Neuronal stem cell (in vitro differentiated cells): ENCODE results near the gene TTBK1.

Source experiments
- DNase-seq: peaks from one replicate; pipeline ENCODE4 v3.0.0-alpha.2; 2013; ENCODE audit warnings: low spot score
- H2AFZ ChIP-seq: one replicate; pipeline ENCODE4 v1.6.1; 2013; ENCODE audit warnings: mild to moderate bottlenecking, low read length, inconsistent platforms
- H2AK5ac ChIP-seq: 2 replicates; pipeline ENCODE4 v1.6.1; 2013; ENCODE audit warnings: low read depth, mild to moderate bottlenecking, inconsistent platforms, low read length, moderate library complexity, mixed read lengths
- H2BK120ac ChIP-seq: 2 replicates; pipeline ENCODE4 v1.6.1; 2013; ENCODE audit warnings: low read depth, mild to moderate bottlenecking, inconsistent platforms, low read length, moderate library complexity, mixed read lengths
- H2BK12ac ChIP-seq: one replicate; pipeline ENCODE4 v1.6.1; 2013; ENCODE audit warnings: low read length, inconsistent platforms
- H2BK15ac ChIP-seq: 2 replicates; pipeline ENCODE4 v1.6.1; 2013; ENCODE audit warnings: mild to moderate bottlenecking, low read length, inconsistent platforms, mixed read lengths
- H2BK5ac ChIP-seq: one replicate; pipeline ENCODE4 v1.6.1; 2013; ENCODE audit warnings: inconsistent platforms, mild to moderate bottlenecking, low read length, moderate library complexity
- H3K14ac ChIP-seq: one replicate; pipeline ENCODE4 v1.6.1; 2013; ENCODE audit warnings: low read length, inconsistent platforms
- H3K18ac ChIP-seq: 2 replicates; pipeline ENCODE4 v1.6.1; 2013; ENCODE audit warnings: low read length, inconsistent platforms
- H3K23ac ChIP-seq: 2 replicates; pipeline ENCODE4 v1.6.1; 2013; ENCODE audit warnings: low read depth, mild to moderate bottlenecking, mixed read lengths, low read length, inconsistent platforms; ENCODE audit not compliant: poor library complexity
- H3K27ac ChIP-seq: replicated peaks from 3 replicates; pipeline ENCODE4 v1.5.1; 2013; ENCODE audit warnings: low read length, inconsistent platforms
- H3K27me3 ChIP-seq, 3 experiments: 2 replicates each; pipeline ENCODE4 v1.6.1; 2013; ENCODE audit warnings: low read length in 3 of 3, mild to moderate bottlenecking in 2 of 3, inconsistent platforms in 1 of 3, low read depth in 1 of 3, mixed read lengths in 1 of 3, moderate library complexity in 1 of 3; ENCODE audit not compliant: control insufficient read depth in 3 of 3, insufficient read depth in 3 of 3
- H3K36me3 ChIP-seq, 2 donors: replicated peaks in 1 of 2; 2 replicates each; pipeline ENCODE4 v1.6.1; 2013; ENCODE audit warnings: low read length in 2 of 2; ENCODE audit not compliant: control insufficient read depth in 2 of 2, insufficient read depth in 2 of 2
- H3K4ac ChIP-seq: 2 replicates; pipeline ENCODE4 v1.6.1; 2013; ENCODE audit warnings: inconsistent platforms, mild to moderate bottlenecking, low read length, moderate library complexity
- H3K4me1 ChIP-seq, 2 donors: 1 replicate in 1 of 2; 2 replicates in 1 of 2; pipeline ENCODE4 v1.6.1; 2013; ENCODE audit warnings: low read length in 2 of 2, low read depth in 1 of 2; ENCODE audit not compliant: control insufficient read depth in 2 of 2, insufficient read depth in 1 of 2
- H3K4me2 ChIP-seq: one replicate; pipeline ENCODE4 v1.6.1; 2013; ENCODE audit warnings: mild to moderate bottlenecking, low read length, inconsistent platforms; ENCODE audit not compliant: insufficient read depth, poor library complexity, severe bottlenecking
- H3K4me3 ChIP-seq, 2 donors: 2 replicates each; pipeline ENCODE4 v1.5.1; 2013; ENCODE audit warnings: low read length in 2 of 2, mild to moderate bottlenecking in 2 of 2, inconsistent platforms in 1 of 2, moderate library complexity in 1 of 2
- H3K79me1 ChIP-seq: one replicate; pipeline ENCODE4 v1.6.1; 2013; ENCODE audit warnings: low read depth, mild to moderate bottlenecking, inconsistent platforms, low read length, moderate library complexity
- H3K9ac ChIP-seq: one replicate; pipeline ENCODE4 v1.6.1; 2013; ENCODE audit warnings: mild to moderate bottlenecking, low read depth, low read length, inconsistent platforms; ENCODE audit not compliant: poor library complexity
- H3K9me3 ChIP-seq, 2 donors: replicated peaks in 1 of 2; 2 replicates each; pipeline versions ENCODE3 to v1.6.1; 2013; ENCODE audit warnings: low read length in 2 of 2, mild to moderate bottlenecking in 2 of 2, inconsistent platforms in 1 of 2, low read depth in 1 of 2, mixed read lengths in 1 of 2, moderate library complexity in 1 of 2; ENCODE audit not compliant: control insufficient read depth in 2 of 2, insufficient read depth in 1 of 2
- H4K8ac ChIP-seq: one replicate; pipeline ENCODE4 v1.6.1; 2013; ENCODE audit warnings: low read depth, mild to moderate bottlenecking, inconsistent platforms, low read length, moderate library complexity
- H4K91ac ChIP-seq: one replicate; pipeline ENCODE4 v1.6.1; 2013; ENCODE audit warnings: low read length, low read depth, mild to moderate bottlenecking, inconsistent platforms; ENCODE audit not compliant: poor library complexity
- WGBS, 2 donors: extraction: QIAGEN DNeasy Blood & Tissue Kit; methylation state at CpG; one replicate each; pipeline ENCODE4 v1.1.7; 2013; ENCODE audit warnings: missing lambda C conversion rate in 2 of 2, mixed read lengths in 1 of 2; ENCODE audit not compliant: insufficient read length in 2 of 2, insufficient replicate concordance in 1 of 2; ENCODE audit errors: extremely low coverage in 2 of 2; 5-methylcytosine and 5-hydroxymethylcytosine counted together

The TTBK1 gene

GRCh38 chr6:43262780-43263313, 19.6 kb downstream of the TTBK1 start:
- Histone ChIP-seq H3K9me3 (no peaks in the 10 kb centered on the region), H3K4me2 (no peak overlapping the region), H3K23ac (peak overlapping the region; percentile 61), H3K4me3 (no peak overlapping the region), H3K27me3 (no peaks in the 10 kb centered on the region), H3K79me1 (no peaks in the 10 kb centered on the region), H2AFZ (peak overlapping the region; percentile 55), H3K27ac (no peak overlapping the region), H3K4ac (no peak overlapping the region), H2AK5ac (no peak overlapping the region), H4K91ac (no peak overlapping the region), H3K14ac (no peak overlapping the region), H3K4me1 (peaks cover 5 to 7% of the 10 kb centered on the region in 2 donors), H2BK5ac (no peak overlapping the region), H3K36me3 (peaks cover under 1 to 3% of the 10 kb centered on the region in 2 donors), H2BK15ac (peak overlapping the region; percentile 0), H3K9ac (peak overlapping the region; percentile 78), H4K8ac (no peak overlapping the region), H2BK12ac (peak overlapping the region; percentile 34), H3K18ac (no peak overlapping the region), H2BK120ac (no peak overlapping the region)
- DNase-seq, result no peak
- no CpG with 5 or more reads among the region's 39 CpGs for WGBS, 2 donors

GRCh38 chr6:43263314-43264178, 20.3 kb downstream of the TTBK1 start:
- no peak overlapping the region for H2AK5ac ChIP-seq
- H3K27ac ChIP-seq, result no peak overlapping the region
- no peak overlapping the region for H2BK5ac ChIP-seq
- WGBS, 2 donors, result no CpG with 5 or more reads among the region's 12 CpGs
- DNase-seq, result no peak
- H2BK15ac ChIP-seq, result peak overlapping the region; percentile 0
- H4K91ac ChIP-seq, result no peak overlapping the region
- peaks cover 0 to 3% of the 10 kb centered on the region in 2 donors for H3K36me3 ChIP-seq
- H3K4ac ChIP-seq, result no peak overlapping the region
- peak overlapping the region in 1 of 2 donors; percentile 1 for H3K4me3 ChIP-seq
- no peak overlapping the region for H3K14ac ChIP-seq
- H3K4me2 ChIP-seq, result no peak overlapping the region
- no peaks in the 10 kb centered on the region for H3K79me1 ChIP-seq
- H4K8ac ChIP-seq, result no peak overlapping the region
- peak overlapping the region; percentile 55 for H2AFZ ChIP-seq
- H3K27me3 ChIP-seq, result no peaks in the 10 kb centered on the region
- H3K23ac ChIP-seq, result no peak overlapping the region
- H2BK120ac ChIP-seq, result no peak overlapping the region
- peaks cover 5 to 14% of the 10 kb centered on the region in 2 donors for H3K4me1 ChIP-seq
- no peak overlapping the region for H3K18ac ChIP-seq
- H3K9me3 ChIP-seq, result no peaks in the 10 kb centered on the region
- H3K9ac ChIP-seq, result peak overlapping the region; percentile 17
- H2BK12ac ChIP-seq, result no peak overlapping the region

- Histone ChIP-seq H2BK5ac (no peak overlapping the region), H3K4ac (no peak overlapping the region), H2BK12ac (no peak overlapping the region), H3K27ac (no peak overlapping the region), H3K4me3 (no peak overlapping the region), H3K27me3 (peaks cover 0 to 4% (median 0%) of the 10 kb centered on the region in 3 experiments), H3K4me2 (no peak overlapping the region), H2AFZ (no peak overlapping the region), H4K8ac (no peak overlapping the region), H3K9ac (no peak overlapping the region), H3K14ac (no peak overlapping the region), H3K36me3 (no peaks in the 10 kb centered on the region), H2BK15ac (no peak overlapping the region), H2BK120ac (no peak overlapping the region), H4K91ac (no peak overlapping the region), H3K9me3 (no peaks in the 10 kb centered on the region), H3K79me1 (no peaks in the 10 kb centered on the region), H3K18ac (peak overlapping the region; percentile 6), H3K23ac (peak overlapping the region; percentile 6), H2AK5ac (no peak overlapping the region), H3K4me1 (peaks cover 11 to 14% of the 10 kb centered on the region in 2 donors)
- no CpG with 5 or more reads among the region's 5 CpGs for WGBS, 2 donors
- DNase-seq, result no peak
Observed at GRCh38 chr6:43264599-43265145, 21.4 kb downstream of the TTBK1 start.

- no peak overlapping the region for H3K23ac ChIP-seq
- H4K8ac ChIP-seq, result no peak overlapping the region
- no peak overlapping the region for H4K91ac ChIP-seq
- no peak overlapping the region for H3K27ac ChIP-seq
- H3K4ac ChIP-seq, result no peak overlapping the region
- H3K9ac ChIP-seq, result no peak overlapping the region
- no CpG with 5 or more reads among the region's 6 CpGs for WGBS, 2 donors
- H3K79me1 ChIP-seq, result no peaks in the 10 kb centered on the region
- H2AFZ ChIP-seq, result no peak overlapping the region
- H3K4me3 ChIP-seq, result no peak overlapping the region
- H3K4me1 ChIP-seq, result peaks cover 14 to 19% of the 10 kb centered on the region in 2 donors
- no peak overlapping the region for H3K4me2 ChIP-seq
- no peak overlapping the region for H2BK5ac ChIP-seq
- no peaks in the 10 kb centered on the region for H3K9me3 ChIP-seq
- DNase-seq, result no peak
- no peak overlapping the region for H3K18ac ChIP-seq
- peaks cover 0 to 4% (median 0%) of the 10 kb centered on the region in 3 experiments for H3K27me3 ChIP-seq
- no peak overlapping the region for H2AK5ac ChIP-seq
- no peak overlapping the region for H2BK120ac ChIP-seq
- H3K36me3 ChIP-seq, result no peaks in the 10 kb centered on the region
- H2BK15ac ChIP-seq, result no peak overlapping the region
- H2BK12ac ChIP-seq, result no peak overlapping the region
- peak overlapping the region; percentile 47 for H3K14ac ChIP-seq
Observed at GRCh38 chr6:43265564-43265963, 22.3 kb downstream of the TTBK1 start.
